H9 (cell line): ENCODE results near the gene VAV3. TPM values are rescaled to one million over a fixed set of nuclear protein-coding genes. Genes with fewer than 3 reads are reported as not detected.

ENCODE experiments used
- DNase-seq: peaks from one replicate; pipeline ENCODE4 v3.0.0-alpha.2; 2017
- H2AFZ ChIP-seq: one replicate; pipeline ENCODE4 v1.6.1; 2013; ENCODE audit warnings: mild to moderate bottlenecking, low read length, control low read depth, moderate library complexity
- H2AK5ac ChIP-seq: 2 replicates; pipeline ENCODE4 v1.6.1; 2013; ENCODE audit warnings: low read length, control low read depth, mixed read lengths; ENCODE audit not compliant: insufficient read length
- H2BK120ac ChIP-seq: one replicate; pipeline ENCODE4 v1.6.1; 2013; ENCODE audit warnings: low read depth, mild to moderate bottlenecking, low read length, control low read depth, inconsistent platforms; ENCODE audit not compliant: poor library complexity, severe bottlenecking
- H2BK12ac ChIP-seq: 2 replicates; pipeline ENCODE4 v1.6.1; 2013; ENCODE audit warnings: low read length, control low read depth, mixed read lengths, low read depth; ENCODE audit not compliant: insufficient read length
- H2BK15ac ChIP-seq: 2 replicates; pipeline ENCODE4 v1.6.1; 2013; ENCODE audit warnings: low read depth, low read length, control low read depth
- H2BK20ac ChIP-seq: one replicate; pipeline ENCODE4 v1.6.1; 2013; ENCODE audit warnings: low read depth, mild to moderate bottlenecking, low read length, control low read depth, inconsistent platforms; ENCODE audit not compliant: poor library complexity, severe bottlenecking
- H2BK5ac ChIP-seq: 2 replicates; pipeline ENCODE4 v1.6.1; 2013; ENCODE audit warnings: low read length, control low read depth, mixed read lengths; ENCODE audit not compliant: insufficient read length
- H3K14ac ChIP-seq: 2 replicates; pipeline ENCODE4 v1.6.1; 2013; ENCODE audit warnings: low read length, control low read depth; ENCODE audit not compliant: insufficient read depth
- H3K18ac ChIP-seq: 2 replicates; pipeline ENCODE4 v1.6.1; 2013; ENCODE audit warnings: low read depth, mild to moderate bottlenecking, mixed read lengths, low read length, control low read depth; ENCODE audit not compliant: insufficient read length
- H3K23ac ChIP-seq: 2 replicates; pipeline ENCODE4 v1.6.1; 2013; ENCODE audit warnings: low read length, control low read depth, mixed read lengths, low read depth; ENCODE audit not compliant: insufficient read length
- H3K23me2 ChIP-seq: 2 replicates; pipeline ENCODE4 v1.6.1; 2013; ENCODE audit warnings: low read depth, mild to moderate bottlenecking, mixed read lengths, low read length, control low read depth; ENCODE audit not compliant: insufficient read length, poor library complexity, severe bottlenecking
- H3K27ac ChIP-seq: 2 replicates; pipeline ENCODE4 v1.5.1; 2013; ENCODE audit warnings: low read length, control low read depth, mixed read lengths, low read depth; ENCODE audit not compliant: insufficient read length
- H3K27me3 ChIP-seq: 2 replicates; pipeline ENCODE4 v1.6.1; 2013; ENCODE audit warnings: low read length, control low read depth, inconsistent platforms; ENCODE audit not compliant: insufficient read depth
- H3K4ac ChIP-seq: 2 replicates; pipeline ENCODE4 v1.6.1; 2013; ENCODE audit warnings: low read depth, mild to moderate bottlenecking, control low read depth, inconsistent platforms, low read length, moderate library complexity
- H3K4me1 ChIP-seq: 2 replicates; pipeline ENCODE4 v1.6.1; 2013; ENCODE audit warnings: low read length, control low read depth, inconsistent platforms; ENCODE audit not compliant: insufficient read depth
- H3K4me2 ChIP-seq: 2 replicates; pipeline ENCODE4 v1.6.1; 2013; ENCODE audit warnings: low read length, control low read depth, mixed read lengths; ENCODE audit not compliant: insufficient read length, insufficient read depth
- H3K56ac ChIP-seq: 2 replicates; pipeline ENCODE4 v1.6.1; 2013; ENCODE audit warnings: low read depth, mild to moderate bottlenecking, mixed read lengths, low read length, control low read depth; ENCODE audit not compliant: insufficient read length
- H3K79me1 ChIP-seq: 2 replicates; pipeline ENCODE4 v1.6.1; 2013; ENCODE audit warnings: low read depth, mild to moderate bottlenecking, moderate library complexity, low read length, control low read depth, inconsistent platforms; ENCODE audit not compliant: insufficient read depth, poor library complexity, severe bottlenecking
- H3K79me2 ChIP-seq: 2 replicates; pipeline ENCODE4 v1.6.1; 2013; ENCODE audit warnings: low read length, control low read depth, inconsistent platforms; ENCODE audit not compliant: insufficient read depth
- H3K9ac ChIP-seq: 2 replicates; pipeline ENCODE4 v1.6.1; 2013; ENCODE audit warnings: low read length, control low read depth, mixed read lengths; ENCODE audit not compliant: insufficient read length; ENCODE audit errors: extremely low read depth
- H3K9me3 ChIP-seq: one replicate; pipeline ENCODE4 v1.6.1; 2013; ENCODE audit warnings: low read depth, low read length, inconsistent platforms; ENCODE audit not compliant: control insufficient read depth
- H3T11ph ChIP-seq: one replicate; pipeline ENCODE4 v1.6.1; 2013; ENCODE audit warnings: mild to moderate bottlenecking, low read length, control low read depth, inconsistent platforms
- H4K20me1 ChIP-seq: one replicate; pipeline ENCODE4 v1.6.1; 2013; ENCODE audit not compliant: control insufficient read depth, insufficient read length, insufficient read depth
- H4K5ac ChIP-seq: 2 replicates; pipeline ENCODE4 v1.6.1; 2013; ENCODE audit warnings: low read depth, mild to moderate bottlenecking, mixed read lengths, low read length, control low read depth; ENCODE audit not compliant: insufficient read length
- H4K8ac ChIP-seq: replicated peaks from 2 replicates; pipeline ENCODE4 v1.6.1; 2013; ENCODE audit warnings: low read length, control low read depth, mixed read lengths, low read depth; ENCODE audit not compliant: insufficient read length
- H4K91ac ChIP-seq: 2 replicates; pipeline ENCODE4 v1.6.1; 2013; ENCODE audit warnings: low read depth, mild to moderate bottlenecking, moderate library complexity, mixed read lengths, low read length, control low read depth; ENCODE audit not compliant: insufficient read length
- H3K27ac Mint-ChIP-seq, 3 experiments: 2 replicates in 2 of 3; 3 replicates in 1 of 3; pipeline ENCODE4 v1.8.0; 2020 to 2021; ENCODE audit warnings: mixed read lengths in 3 of 3, mild to moderate bottlenecking in 1 of 3, moderate library complexity in 1 of 3
- H3K27me3 Mint-ChIP-seq: 2 replicates; pipeline ENCODE4 v1.8.0; 2021; ENCODE audit warnings: low read depth, mild to moderate bottlenecking, moderate library complexity, mixed read lengths
- H3K36me3 Mint-ChIP-seq, 3 experiments: 2 replicates in 2 of 3; 3 replicates in 1 of 3; pipeline ENCODE4 v1.8.0; 2020 to 2021; ENCODE audit warnings: low read depth in 3 of 3, mixed read lengths in 3 of 3; ENCODE audit not compliant: insufficient read depth in 1 of 3
- H3K4me1 Mint-ChIP-seq, 2 experiments: 2 replicates each; pipeline ENCODE4 v1.8.0; 2020; ENCODE audit warnings: mixed read lengths in 2 of 2
- H3K4me3 Mint-ChIP-seq, 2 experiments: 2 replicates in 1 of 2; 3 replicates in 1 of 2; pipeline ENCODE4 v1.8.0; 2020 to 2021; ENCODE audit warnings: mild to moderate bottlenecking in 2 of 2, mixed read lengths in 2 of 2, moderate library complexity in 1 of 2
- H3K9me3 Mint-ChIP-seq, 2 experiments: 2 replicates in 1 of 2; 3 replicates in 1 of 2; pipeline ENCODE4 v1.8.0; 2020; ENCODE audit warnings: mild to moderate bottlenecking in 2 of 2, mixed read lengths in 2 of 2, moderate library complexity in 1 of 2
- CTCF ChIP-seq: fragments of 200-600 bp; sonication (generic); conservative IDR thresholded peaks from 3 replicates; pipeline ENCODE4 v1.8.0; 2021; ENCODE audit warnings: antibody characterized with exemption, mild to moderate bottlenecking
- WGBS: extraction: QIAGEN DNeasy Blood & Tissue Kit; methylation state at CpG from one replicate; pipeline ENCODE4 v1.1.7; 2013; ENCODE audit warnings: missing lambda C conversion rate, low lambda C conversion rate, mixed read lengths; ENCODE audit not compliant: insufficient read length; ENCODE audit errors: extremely low coverage; 5-methylcytosine and 5-hydroxymethylcytosine counted together
- total RNA-seq: library from RNA; stranded (reverse); gene quantifications from 2 replicates; pipeline ENCODE4 v1.2.1, GENCODE V29; 2021

VAV3 gene
- total RNA-seq, 1 experiment from 2014 or later: 5.1 TPM

GRCh38 chr1:107793896-107794453 is 171.0 kb downstream of the VAV3 start:
- H3K36me3 Mint-ChIP-seq: no peaks in the 10 kb centered on the region; a peak in 1 of 7 replicates
- Histone ChIP-seq H3K4me1 (no peaks in the 10 kb centered on the region), H2AFZ (no peak overlapping the region), H3K14ac (no peak overlapping the region), H3K9ac (no peak overlapping the region), H3K9me3 (no peaks in the 10 kb centered on the region), H4K20me1 (no peaks in the 10 kb centered on the region), H3K23me2 (no peaks in the 10 kb centered on the region), H3K4ac (no peak overlapping the region), H2BK5ac (no peak overlapping the region), H3K4me2 (no peak overlapping the region), H3K23ac (no peak overlapping the region), H3K27me3 (no peaks in the 10 kb centered on the region), H4K91ac (no peak overlapping the region), H3K79me2 (no peaks in the 10 kb centered on the region), H2BK12ac (no peak overlapping the region), H4K5ac (no peak overlapping the region), H2AK5ac (no peak overlapping the region), H3K56ac (no peak overlapping the region), H2BK20ac (no peak overlapping the region), H3K18ac (no peak overlapping the region), H3K79me1 (no peaks in the 10 kb centered on the region), H3K27ac (no peak overlapping the region), H4K8ac (no peak overlapping the region), H2BK120ac (no peak overlapping the region), H2BK15ac (no peak overlapping the region), H3T11ph (no peak overlapping the region)
- no peak for DNase-seq
- H3K27ac Mint-ChIP-seq: no peak overlapping the region
- H3K9me3 Mint-ChIP-seq: no peaks in the 10 kb centered on the region
- H3K27me3 Mint-ChIP-seq: no peaks in the 10 kb centered on the region
- H3K4me3 Mint-ChIP-seq: no peak overlapping the region
- H3K4me1 Mint-ChIP-seq: peaks cover 29 to 34% of the 10 kb centered on the region in 2 experiments
- no peak for TF ChIP-seq CTCF
- WGBS: no CpG with 5 or more reads among the region's 7 CpGs
